Hepatocyte (in vitro differentiated cells): Measurements from ENCODE around the gene ARHGDIG.

Source experiments
- CTCF ChIP-seq: fragments of 200-600 bp; sonication (generic); IDR thresholded peaks from 2 replicates; pipeline ENCODE4 v1.5.1; 2016; ENCODE audit warnings: antibody characterized with exemption, mild to moderate bottlenecking; ENCODE audit not compliant: poor library complexity
- EZH2 ChIP-seq: fragments of 200-600 bp; sonication (generic); IDR thresholded peaks from 2 replicates; pipeline ENCODE4 v1.6.1; 2016; ENCODE audit warnings: antibody characterized with exemption, mild to moderate bottlenecking, borderline replicate concordance

GRCh38 chr16:317583-317982 is 37.2 kb downstream of the ARHGDIG start:
- no peak for TF ChIP-seq CTCF
- TF ChIP-seq EZH2 = no peak
